Left lobe of liver (tissue), 2 donors: ENCODE results near the gene AGRP. TPM values are rescaled to one million over a fixed set of nuclear protein-coding genes. Genes with fewer than 3 reads are reported as not detected.
"Not testable (repeated sequence)": the region's sequence is repeated elsewhere in the genome, so short reads cannot be mapped to it uniquely, and the experiment has no call there.

Experiments
- ATAC-seq: fragments of 200-7000 bp; cut with Tn5 transposase; one replicate; pipeline ENCODE4 v1.9.1; 2020; ENCODE audit warnings: mild to moderate bottlenecking, moderate library complexity
- DNase-seq: peaks from one replicate; pipeline ENCODE4 v3.0.0-alpha.2; 2020; ENCODE audit warnings: low spot score
- total RNA-seq: library from RNA; stranded (reverse); gene quantifications from one replicate; pipeline ENCODE4 v1.2.1, GENCODE V29; 2021
- donor health status: DM: no; HTN: no; CAD: no; lungs with moderate emphysema.
- donor health status: DM: no; HTN: yes; CAD: no.

The AGRP gene
- total RNA-seq, 1 donor from 2014 or later, result not detected

DNA sequence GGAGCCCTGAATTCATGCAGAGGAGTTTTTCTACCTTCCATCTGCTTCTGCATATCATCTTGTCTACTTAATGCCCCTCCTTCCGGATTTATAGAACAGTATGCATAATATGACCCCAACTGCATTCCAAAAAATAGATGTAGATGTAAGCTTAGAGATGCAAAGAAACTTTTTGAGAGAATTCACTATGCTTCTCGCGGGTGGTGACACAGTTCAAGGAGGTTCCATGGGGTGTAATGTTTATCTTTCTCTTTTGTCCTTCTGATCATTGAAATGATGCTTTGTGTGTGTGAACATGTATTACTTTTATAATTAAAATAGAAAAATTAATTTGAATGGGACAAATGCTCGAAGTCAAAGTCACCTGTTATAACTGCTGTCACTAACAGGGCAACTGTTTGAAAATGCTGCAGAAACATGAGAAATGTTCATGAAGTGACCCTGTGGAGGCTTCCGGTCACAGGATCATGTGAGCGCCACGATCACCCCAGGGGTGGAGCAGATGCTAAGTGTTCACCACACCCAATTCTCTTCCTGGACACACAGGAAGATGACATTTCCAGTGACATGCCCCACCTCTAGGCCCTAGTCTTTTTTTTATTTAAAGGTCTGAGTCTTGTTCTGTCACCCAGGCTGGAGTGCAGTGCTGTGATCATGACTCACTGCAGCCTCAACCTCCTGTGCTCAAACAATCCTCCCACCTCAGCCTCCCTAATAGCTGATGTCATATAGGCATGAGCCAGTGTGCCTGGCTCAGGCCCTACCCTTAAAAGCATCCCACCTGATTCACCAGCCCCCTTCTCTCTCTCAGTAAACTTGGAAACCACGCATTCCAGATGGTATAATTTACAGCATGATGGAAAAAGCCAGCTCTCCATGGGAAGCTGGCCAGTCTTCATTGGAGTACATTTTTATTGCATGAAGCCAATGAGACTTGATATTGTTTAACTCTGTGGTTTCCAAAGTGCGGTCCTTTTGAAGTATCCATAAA is 21.0 kb upstream of the AGRP start:
- no peak for DNase-seq
- ATAC-seq, result peak; percentile 72

- no peak for ATAC-seq
- no peak for DNase-seq
These were observed 15.8 kb upstream of the AGRP start for GRCh38 chr16:67499106-67499505.

DNA sequence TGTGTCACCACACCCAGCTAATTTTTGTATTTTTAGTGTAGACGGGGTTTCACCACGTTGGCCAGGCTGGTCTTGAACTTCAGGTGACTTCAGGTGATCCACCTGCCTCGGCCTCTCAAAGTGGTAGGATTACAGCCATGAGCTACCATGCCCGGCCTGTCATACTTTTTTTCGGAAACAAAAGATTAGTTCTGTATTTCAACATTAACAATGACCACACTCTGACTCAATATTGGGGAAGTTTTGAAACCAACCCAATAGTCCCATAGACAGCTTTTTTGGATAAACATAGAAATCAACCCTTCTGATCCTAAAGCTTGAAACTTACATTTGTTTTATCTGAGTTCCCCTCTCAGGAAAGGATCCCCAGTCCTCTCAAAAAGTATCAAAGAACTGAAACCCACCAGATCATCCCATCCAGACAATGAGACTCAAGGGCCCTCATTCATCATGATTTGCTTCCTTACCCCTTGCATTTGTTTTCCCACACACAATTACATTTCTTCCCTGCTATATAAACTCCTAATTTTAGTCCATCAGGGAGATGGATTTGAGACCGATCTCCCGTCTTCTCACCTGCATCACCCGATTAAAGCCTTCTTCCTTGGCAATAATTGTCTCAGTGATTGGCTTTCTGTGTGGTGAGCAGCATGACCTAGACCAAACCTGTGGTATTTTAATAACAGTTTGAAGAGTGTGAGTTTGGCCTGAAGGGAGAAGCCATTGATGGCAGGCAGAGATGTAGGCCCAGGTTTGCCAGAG is 7.2 kb upstream of the AGRP start:
- ATAC-seq, result no peak
- DNase-seq, result no peak

GRCh38 chr16:67489401-67490083 is 6.2 kb upstream of the AGRP start:
- DNase-seq, result no peak
- peak; percentile 34 for ATAC-seq

GRCh38 chr16:67487561-67487960 is 4.2 kb upstream of the AGRP start:
- not testable (repeated sequence) for ATAC-seq, DNase-seq

DNA sequence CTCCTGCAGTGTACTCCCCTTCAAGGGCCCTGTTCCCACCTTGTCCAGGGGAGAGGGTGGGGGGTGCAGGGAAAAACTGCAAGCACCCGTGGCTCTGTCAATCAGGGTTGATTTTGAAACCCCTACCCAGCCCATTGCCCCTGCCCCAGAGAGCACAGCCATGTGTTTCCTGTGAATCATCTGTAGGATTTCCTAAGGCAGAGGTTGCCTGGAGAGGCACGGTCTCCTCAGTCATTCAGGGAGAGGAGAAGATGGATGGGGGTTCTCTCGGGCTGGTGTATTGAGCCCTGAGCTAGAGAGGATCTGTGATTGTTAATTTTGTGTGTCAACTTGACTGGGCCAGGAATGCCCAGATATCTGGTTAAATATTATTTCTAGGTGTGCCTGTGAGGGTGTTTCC is 3.5 kb upstream of the AGRP start:
- no peak for ATAC-seq
- DNase-seq, result no peak

- ATAC-seq, result no peak
- DNase-seq, result no peak
These were observed 581 bp upstream of the AGRP start for GRCh38 chr16:67483731-67484525.

GRCh38 chr16:67482233-67482924 is 968 bp downstream of the AGRP start:
- ATAC-seq (no peak), DNase-seq (no peak)

DNA sequence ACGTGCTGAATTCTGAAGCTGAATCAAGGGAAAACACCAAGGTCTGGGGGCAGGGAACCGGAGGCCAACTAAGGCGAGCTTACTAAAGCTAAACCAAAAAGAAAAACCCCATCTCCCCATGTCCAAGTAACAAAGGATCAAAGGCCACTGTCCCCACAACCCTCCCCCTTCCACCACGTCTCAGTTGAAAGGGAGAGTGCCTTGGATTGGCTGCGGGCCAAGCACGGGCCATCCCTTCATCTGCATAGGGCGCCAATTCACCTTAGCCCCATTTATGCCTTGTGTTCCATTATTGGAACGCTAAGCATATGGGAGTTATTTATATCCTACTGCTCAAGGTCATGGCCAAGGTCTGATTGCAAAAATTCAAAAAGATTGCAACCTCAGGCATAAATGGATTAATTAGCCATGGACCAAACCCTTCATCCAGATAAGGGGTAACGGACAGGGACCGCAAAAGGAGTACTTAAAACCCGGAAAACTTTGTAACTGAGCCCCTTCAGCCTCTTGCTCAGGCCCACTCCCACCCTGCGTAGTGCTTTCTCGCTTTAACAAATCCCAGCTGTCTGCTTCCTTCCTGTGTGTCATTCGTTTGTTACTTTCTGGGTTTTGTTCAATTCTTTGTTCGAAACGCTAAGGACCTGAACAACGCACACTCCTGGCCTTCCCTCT is 1.6 kb downstream of the AGRP start:
- DNase-seq (peak; percentile 72), ATAC-seq (peak; percentile 6)

DNA sequence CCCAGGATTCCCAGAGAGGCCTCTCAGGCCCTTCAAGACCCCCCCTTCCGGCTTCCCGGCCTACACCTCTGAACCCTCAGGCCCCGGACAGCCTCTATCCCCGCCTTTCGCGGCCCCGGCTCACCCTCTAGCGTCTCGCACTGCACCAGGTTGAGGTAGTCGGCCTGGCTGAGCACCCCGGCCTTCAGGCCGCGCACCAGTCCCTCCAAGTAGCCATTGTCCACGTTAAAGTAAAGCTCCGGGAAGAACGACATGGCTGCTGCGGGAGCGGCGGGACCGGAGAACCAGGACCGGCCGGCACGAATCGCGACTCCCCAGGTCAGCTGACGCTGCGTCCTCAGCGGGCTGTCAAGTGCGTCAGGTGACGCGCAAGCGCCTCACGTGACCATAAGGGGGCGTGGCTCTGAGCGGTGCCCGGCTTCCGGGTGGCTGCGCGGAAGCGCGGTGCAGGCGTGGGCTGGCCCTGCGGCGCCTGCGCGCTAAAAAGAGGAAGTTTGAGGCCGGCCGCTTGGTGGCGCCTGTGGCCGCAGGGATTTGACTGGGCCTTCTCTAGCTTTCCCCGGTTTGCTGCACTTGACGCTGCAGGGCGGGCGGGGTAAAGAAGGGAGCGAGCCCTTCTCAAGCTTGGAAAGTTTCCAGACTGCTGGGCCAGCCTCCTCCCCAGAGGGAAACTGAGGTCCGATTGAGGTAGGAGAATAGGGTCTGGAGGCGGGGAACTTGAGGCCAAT is 2.4 kb downstream of the AGRP start, which contains the start of gene ATP6V0D1:
Gene ATP6V0D1 (minus strand): TSS at position 325 of the 728 bp plus-strand sequence. CDS start 71 bp downstream, at position 254.
- ATAC-seq (peak; percentile 93), DNase-seq (peak; percentile 100)

GRCh38 chr16:67477960-67478554 is 5.3 kb downstream of the AGRP start:
- no peak for DNase-seq
- ATAC-seq, result peak; percentile 4

GRCh38 chr16:67474551-67475455 is 8.5 kb downstream of the AGRP start:
- DNase-seq (no peak), ATAC-seq (no peak)

DNA sequence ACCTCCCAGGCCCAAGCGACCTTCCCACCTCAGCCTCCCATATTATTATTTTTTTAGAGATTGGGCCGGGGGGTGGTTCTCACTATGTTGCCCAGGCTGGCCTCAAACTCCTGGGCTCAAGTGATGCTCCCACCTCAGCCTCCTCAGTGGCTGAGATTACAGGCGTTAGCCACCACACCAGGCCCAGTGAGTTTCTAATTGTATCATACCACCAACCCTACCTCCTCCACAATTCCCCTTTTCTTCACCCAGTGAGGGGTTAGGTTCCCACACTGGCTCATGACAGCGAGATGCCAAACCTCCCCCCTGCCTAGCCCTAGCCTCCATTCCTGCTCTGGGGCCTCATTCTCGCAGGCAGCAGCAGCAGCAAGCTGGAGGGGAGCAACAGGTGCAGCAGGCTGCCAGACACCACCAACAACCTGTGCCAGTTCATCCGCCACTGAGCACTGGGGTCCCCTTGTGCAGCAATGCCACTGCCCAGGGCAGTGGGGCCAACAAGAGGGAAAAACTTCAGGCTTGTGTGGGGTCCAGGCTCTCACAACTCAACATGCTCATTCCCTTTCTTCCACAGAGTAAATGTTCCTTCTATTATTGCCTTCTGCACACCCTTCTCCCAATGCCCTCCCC is 11.5 kb downstream of the AGRP start:
- ATAC-seq, result no peak
- no peak for DNase-seq

DNA sequence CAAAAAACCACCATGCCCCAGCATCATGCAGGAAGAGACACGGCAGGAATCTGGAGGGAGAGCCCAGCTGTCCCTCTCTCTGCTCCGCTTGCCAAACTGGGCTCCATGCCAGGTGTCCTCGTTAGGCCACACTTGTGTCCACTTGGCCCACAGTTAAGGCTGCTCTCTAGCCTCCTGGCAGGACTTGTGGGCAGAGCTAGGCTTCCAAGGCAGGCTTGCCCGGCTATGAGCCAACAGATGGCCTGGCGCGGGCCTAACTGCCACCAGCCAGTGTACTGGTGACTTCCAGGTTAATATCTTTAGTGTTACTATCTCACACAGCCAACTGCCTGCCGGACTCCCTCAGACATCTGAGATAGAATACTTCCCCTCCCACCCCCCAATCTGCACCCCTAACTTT is 13.0 kb downstream of the AGRP start:
- ATAC-seq, result peak; percentile 97

DNA sequence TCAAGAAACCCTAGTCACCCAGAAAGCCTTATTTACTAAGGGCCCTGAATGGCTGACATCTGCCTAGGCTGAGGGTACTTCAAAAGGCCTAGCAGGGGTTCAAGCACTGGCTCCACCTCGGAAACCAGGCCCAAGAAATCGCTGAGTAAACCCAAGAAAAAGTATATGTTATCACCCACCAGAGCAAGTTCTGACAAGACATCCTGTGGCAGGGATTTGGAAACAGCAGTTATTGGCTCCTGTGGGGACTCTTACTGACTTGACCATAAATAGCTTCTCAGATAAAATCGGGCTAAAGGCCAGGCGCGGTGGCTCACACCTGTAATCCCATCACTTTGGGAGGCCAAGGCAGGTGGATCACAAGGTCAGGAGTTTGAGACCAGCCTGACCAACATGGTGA is 14.6 kb downstream of the AGRP start:
- no peak for ATAC-seq
- DNase-seq, result no peak

More for the DNA sequence above, 13.0 kb downstream of the AGRP start:
- DNase-seq, result peak; percentile 99

DNA sequence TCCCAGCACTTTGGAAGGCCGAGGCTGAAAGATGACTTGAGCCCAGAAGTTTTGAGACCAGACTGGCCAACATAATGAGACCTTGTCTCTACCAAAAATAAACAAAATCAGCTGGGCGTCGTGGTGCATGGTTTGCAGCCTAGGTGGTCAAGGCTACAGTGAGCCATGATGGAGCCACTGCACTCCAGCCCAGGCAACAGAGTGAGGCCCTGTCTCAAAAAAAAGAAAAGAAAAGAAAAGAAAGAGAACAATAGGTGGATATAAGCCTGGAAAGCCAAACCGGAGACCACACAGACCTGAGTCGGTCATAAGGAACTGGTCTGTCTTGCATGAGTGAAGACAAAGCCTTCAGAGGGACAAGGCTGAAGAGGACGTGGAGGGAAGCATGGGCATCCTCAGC is 16.8 kb downstream of the AGRP start:
- ATAC-seq (no peak), DNase-seq (no peak)
